GM18502 (cell line): Measurements from ENCODE around the gene TLR3.
"Not testable (repeated sequence)": the region's sequence is repeated elsewhere in the genome, so short reads cannot be mapped to it uniquely, and the experiment has no call there.

ENCODE experiments used
- ATAC-seq: cut with Tn5 transposase; IDR thresholded peaks from one replicate; pipeline ENCODE4 v1.9.1; 2021; ENCODE audit warnings: mild to moderate bottlenecking; ENCODE audit not compliant: unreplicated experiment, poor library complexity

TLR3 gene

DNA sequence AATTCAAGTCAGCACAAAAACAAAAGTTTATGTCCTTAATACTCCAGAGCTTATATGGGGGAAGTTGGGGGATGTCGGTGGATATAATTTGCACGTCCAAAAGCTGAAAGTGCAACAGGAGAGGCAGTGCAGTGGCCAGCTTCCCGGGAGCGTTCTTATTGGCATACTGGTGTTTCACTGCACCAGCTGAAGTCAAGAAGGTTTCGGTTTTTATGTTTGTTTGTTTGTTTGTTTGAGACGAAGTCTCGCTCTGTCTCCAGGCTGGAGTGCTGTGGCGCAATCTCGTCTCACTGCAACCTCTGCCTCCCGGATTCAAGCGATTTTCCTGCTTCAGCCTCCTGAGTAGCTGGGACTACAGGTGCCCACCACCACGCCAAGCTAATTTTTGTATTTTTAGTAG, 28.6 kb upstream of the TLR3 start:
- ATAC-seq = no peak

DNA sequence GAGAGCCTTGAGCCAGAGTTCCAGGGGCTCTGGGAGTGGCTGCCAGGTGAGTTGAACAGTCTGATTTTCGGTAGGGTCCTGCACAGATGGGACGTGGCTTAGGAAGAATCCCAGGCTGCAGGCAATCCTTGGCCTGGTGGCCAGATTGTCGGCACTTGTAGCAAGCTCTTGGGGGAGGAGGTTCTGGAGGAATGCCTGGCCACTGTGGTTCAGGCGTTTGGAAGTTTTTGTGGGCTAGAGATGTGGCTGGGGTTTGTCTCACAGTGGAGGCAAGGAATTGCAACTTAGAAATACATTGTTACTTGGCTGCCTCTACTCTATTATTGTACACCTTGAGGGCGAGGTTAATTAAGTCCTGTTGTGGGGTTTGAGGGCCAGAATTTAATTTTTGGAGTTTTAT, 21.5 kb upstream of the TLR3 start:
- not testable (repeated sequence) for ATAC-seq

- not testable (repeated sequence) for ATAC-seq
These were observed 18.8 kb upstream of the TLR3 start for GRCh38 chr4:186050135-186050534.

GRCh38 chr4:186051096-186051495, 17.9 kb upstream of the TLR3 start:
- ATAC-seq = no peak

GRCh38 chr4:186058253-186058979, 10.5 kb upstream of the TLR3 start:
- peak; percentile 100 for ATAC-seq

DNA sequence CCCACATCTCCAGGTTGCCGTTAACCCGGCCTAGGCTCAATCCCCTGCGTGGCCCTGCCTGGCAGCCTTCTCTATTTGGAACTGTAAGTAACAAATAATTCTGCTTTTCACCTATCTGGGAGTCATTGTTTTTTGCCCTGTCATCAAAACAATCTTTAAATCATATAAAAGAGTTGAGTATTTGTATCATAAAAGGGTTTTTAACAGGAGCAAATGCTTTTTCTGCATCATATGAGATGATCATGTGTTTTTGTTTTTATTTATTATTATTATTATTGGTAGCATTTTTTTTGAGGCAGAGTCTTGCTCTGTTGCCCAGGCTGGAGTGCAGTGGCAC, 10.0 kb upstream of the TLR3 start:
- ATAC-seq = no peak

GRCh38 chr4:186061921-186062320, 7.0 kb upstream of the TLR3 start:
- ATAC-seq = no peak

GRCh38 chr4:186067757-186068385, 1.1 kb upstream of the TLR3 start:
- ATAC-seq = peak; percentile 88

DNA sequence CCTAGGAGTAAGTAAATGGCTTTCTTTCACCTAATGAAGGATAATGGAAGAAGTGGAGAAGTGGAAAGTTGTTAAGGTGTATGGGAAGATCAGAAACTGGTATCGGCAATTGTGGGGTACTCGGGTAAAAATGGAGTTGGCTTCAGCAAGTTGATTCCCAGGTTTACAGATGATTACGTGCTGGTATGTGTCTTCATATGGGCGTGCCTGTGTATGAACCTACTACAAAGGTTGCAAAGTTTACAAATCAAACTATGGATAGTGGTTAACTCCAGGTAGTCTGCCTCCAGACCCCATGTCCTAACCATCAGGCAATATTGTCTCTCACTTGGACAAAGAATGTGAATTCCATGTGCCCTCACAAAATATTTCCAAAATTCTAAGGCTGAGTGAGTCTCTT, 773 bp downstream of the TLR3 start:
- ATAC-seq = no peak

DNA sequence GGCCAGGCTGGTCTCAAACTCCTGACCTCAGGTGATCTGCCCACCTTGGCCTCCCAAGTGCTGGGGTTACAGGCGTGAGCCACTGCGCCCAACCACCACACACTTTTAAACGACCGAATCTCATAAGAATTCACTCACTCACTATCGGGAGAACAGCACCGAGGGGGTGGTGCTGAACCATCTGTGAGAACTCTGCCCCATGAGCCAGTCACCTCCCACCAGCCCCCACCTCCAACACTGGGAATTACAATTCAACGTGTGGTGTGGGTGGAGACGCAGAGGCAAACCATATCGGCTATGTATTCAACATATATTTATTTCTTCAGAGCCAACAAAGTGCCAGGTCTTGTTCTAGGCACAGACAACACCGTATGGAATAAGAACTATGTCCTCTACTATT, 3.6 kb downstream of the TLR3 start:
- ATAC-seq = no peak

GRCh38 chr4:186074189-186074588, 5.2 kb downstream of the TLR3 start:
- ATAC-seq = no peak

DNA sequence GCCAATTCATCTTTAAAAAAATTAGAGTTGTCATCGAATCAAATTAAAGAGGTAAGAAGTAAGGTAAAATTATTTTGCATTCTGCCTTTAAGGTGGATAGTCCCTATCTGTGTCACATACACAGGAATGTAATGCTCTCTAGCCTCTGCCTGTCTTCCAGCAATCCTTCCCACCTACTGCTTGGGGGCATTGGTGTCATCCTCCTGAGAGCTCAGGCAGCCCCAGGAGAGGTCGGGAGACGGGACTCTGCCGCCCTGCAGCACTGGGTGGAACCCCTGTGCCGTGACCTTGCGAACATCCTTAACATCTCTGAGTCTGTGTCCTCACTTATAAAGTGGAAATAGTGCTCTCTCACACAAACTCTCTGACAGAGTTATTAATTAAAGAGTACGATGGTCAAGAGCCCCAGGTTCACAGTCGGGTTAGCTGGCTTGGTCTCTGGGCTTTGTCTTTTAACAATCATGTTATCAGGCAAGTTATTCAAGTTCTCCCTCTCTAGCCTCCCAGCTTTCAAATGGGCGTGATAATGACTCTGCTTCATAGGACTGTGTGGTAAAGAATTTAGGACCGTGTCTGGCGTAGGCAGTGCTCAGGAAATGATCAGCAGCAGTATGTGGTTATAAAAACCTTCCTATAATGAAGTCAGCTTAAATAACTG, 10.2 kb downstream of the TLR3 start:
- ATAC-seq = no peak

- ATAC-seq = no peak
These were observed 10.7 kb downstream of the TLR3 start for GRCh38 chr4:186079694-186080093.

DNA sequence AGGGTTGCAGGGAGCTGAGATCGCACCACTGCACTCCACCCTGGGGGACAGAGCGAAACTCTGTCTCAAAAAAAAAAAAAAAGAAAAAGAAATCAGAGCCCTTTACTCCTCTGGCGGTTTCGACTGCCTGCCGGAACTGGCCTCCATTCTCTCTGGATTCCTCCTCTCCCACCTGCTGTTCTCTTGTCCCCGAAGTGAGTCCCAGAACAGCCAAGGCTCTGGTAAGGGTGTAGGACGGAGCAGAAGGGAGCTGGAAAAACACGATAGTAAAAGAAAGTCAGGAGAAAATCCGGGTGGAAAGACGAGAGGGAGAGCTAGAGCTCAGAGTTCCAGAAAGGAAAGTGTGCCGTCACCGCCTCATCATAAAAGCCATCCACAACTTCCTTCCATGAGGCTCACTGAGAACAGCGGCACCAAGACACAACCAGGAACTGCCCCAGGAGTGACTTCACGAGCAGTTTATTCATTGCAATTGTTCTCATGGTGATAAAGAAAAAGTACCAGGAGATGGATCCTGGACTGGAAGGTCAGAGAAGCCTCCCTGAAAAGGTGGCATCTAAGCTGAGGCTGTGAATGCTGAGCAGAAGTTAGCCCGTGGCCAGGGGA, 12.3 kb downstream of the TLR3 start:
- ATAC-seq = no peak

GRCh38 chr4:186082221-186082620, 13.3 kb downstream of the TLR3 start:
- no peak for ATAC-seq

GRCh38 chr4:186088523-186088922, 19.6 kb downstream of the TLR3 start:
- ATAC-seq = no peak

DNA sequence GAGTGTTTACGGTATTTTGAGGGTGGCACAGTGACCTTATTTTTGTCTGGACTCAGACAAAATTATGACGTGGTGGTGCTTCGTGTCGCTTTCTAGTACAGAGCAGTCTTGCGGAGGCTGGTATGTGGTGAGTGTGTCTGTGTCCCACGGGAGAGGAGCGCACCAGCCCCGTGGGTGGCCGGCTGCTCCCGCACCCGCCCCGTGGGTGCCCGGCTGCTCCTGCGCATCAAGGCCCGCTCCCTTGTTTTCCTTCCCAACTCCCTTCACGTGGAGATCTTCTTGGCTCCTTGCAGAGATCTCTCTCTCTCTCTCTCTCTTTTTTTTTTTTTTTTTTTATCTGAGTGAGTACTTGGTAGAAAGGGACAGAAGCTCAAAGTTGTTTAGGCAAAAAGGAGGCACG, 23.3 kb downstream of the TLR3 start:
- no peak for ATAC-seq

DNA sequence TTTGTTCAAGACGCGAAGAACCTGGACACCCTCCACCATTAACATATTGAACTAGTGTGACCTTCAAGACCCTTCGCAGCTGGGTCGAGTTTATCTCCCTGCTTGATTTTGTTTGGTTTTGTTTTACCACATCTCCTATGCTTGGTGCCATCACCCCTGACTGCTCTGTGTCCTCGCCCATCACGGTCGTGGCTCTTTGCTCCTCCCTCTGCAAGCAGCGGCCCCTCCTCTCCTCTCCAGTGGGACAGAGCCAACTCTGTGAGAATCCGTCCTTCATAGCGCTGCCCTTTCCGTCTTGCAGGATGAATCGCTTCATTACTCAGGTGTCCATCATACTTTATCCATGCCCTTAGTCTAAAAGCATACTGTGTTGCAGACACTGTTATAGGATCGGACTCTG, 26.4 kb downstream of the TLR3 start:
- ATAC-seq = no peak

DNA sequence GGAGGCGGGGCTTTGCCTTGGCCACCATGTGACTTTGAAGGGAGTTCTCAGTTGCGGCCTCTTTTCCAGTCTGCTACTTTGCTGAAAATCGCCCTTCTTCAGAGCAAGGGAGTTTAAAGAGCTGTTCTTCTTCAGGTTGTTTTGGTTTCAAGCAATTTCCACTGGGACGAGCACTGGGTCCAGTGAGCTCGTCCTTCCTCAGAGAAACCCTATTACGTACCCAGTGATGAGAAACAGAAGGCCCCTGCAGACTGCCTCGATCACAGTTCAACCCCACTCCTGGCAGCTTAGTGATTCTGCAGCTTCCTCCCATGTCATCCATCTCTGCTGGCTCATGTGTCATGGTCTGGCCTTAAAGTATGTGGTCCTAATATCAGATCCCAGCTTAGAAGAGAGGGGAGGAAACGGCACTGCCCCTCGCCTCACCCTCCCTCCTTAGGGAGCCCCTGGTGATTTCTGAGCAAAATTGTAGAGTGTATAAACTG, 27.8 kb downstream of the TLR3 start:
- no peak for ATAC-seq

GRCh38 chr4:186097386-186097785, 28.4 kb downstream of the TLR3 start:
- no peak for ATAC-seq

- no peak for ATAC-seq
These were observed 34.0 kb downstream of the TLR3 start for GRCh38 chr4:186102931-186103330.
